Astrocyte (in vitro differentiated cells and primary cell): ENCODE data around the gene MAP4K2. TPM values are rescaled to one million over a fixed set of nuclear protein-coding genes. Genes with fewer than 3 reads are reported as not detected.

Source experiments
- DNase-seq: peaks from one replicate; pipeline ENCODE4 v3.0.0-alpha.2; 2010; ENCODE audit warnings: low read depth
- FAIRE-seq: peaks from 2 replicates; lab custom pipeline; 2011; peaks lifted over from hg19 to GRCh38; lab: Jason Lieb, UNC
- H2AFZ ChIP-seq: 2 replicates; pipeline ENCODE4 v1.6.0; 2012; ENCODE audit warnings: low read depth, low read length, inconsistent platforms
- H3K27ac ChIP-seq: 2 replicates; pipeline ENCODE4 v1.5.1; 2011; ENCODE audit warnings: low read depth, low read length, inconsistent platforms
- H3K27me3 ChIP-seq: 2 replicates; pipeline ENCODE4 v1.6.0; 2011; ENCODE audit warnings: low read length, inconsistent platforms; ENCODE audit not compliant: insufficient read depth
- H3K36me3 ChIP-seq: 2 replicates; pipeline ENCODE4 v1.5.1; 2011; ENCODE audit warnings: low read length, inconsistent platforms; ENCODE audit not compliant: insufficient read depth
- H3K4me1 ChIP-seq: 2 replicates; pipeline ENCODE4 v1.5.1; 2011; ENCODE audit warnings: low read length, inconsistent platforms; ENCODE audit not compliant: insufficient read depth
- H3K4me2 ChIP-seq: 2 replicates; pipeline ENCODE4 v1.6.0; 2012; ENCODE audit warnings: low read length, inconsistent platforms
- H3K4me3 ChIP-seq: 2 replicates; pipeline ENCODE4 v1.5.1; 2011; ENCODE audit warnings: low read depth, mild to moderate bottlenecking, low read length, inconsistent platforms; ENCODE audit not compliant: insufficient read depth
- H3K79me2 ChIP-seq: 2 replicates; pipeline ENCODE4 v1.6.0; 2012; ENCODE audit warnings: mild to moderate bottlenecking, low read length, inconsistent platforms; ENCODE audit not compliant: insufficient read depth
- H3K9ac ChIP-seq: 2 replicates; pipeline ENCODE4 v1.6.0; 2012; ENCODE audit warnings: mild to moderate bottlenecking, low read length, inconsistent platforms
- H3K9me3 ChIP-seq: 2 replicates; pipeline ENCODE4 v1.5.1; 2012; ENCODE audit warnings: low read depth, mild to moderate bottlenecking, low read length, inconsistent platforms; ENCODE audit not compliant: insufficient read depth
- H4K20me1 ChIP-seq: 2 replicates; pipeline ENCODE4 v1.6.0; 2012; ENCODE audit warnings: low read length, inconsistent platforms; ENCODE audit not compliant: insufficient read depth
- H3K27ac Mint-ChIP-seq: one replicate; pipeline ENCODE4 v1.8.0; 2021; ENCODE audit warnings: mild to moderate bottlenecking, mixed read lengths; ENCODE audit not compliant: unreplicated experiment
- H3K27me3 Mint-ChIP-seq: one replicate; pipeline ENCODE4 v1.8.0; 2021; ENCODE audit warnings: low read depth, mixed read lengths; ENCODE audit not compliant: unreplicated experiment
- H3K36me3 Mint-ChIP-seq: one replicate; pipeline ENCODE4 v1.8.0; 2021; ENCODE audit warnings: low read depth, mixed read lengths; ENCODE audit not compliant: unreplicated experiment
- H3K4me1 Mint-ChIP-seq: one replicate; pipeline ENCODE4 v1.8.0; 2021; ENCODE audit warnings: low read depth, mixed read lengths; ENCODE audit not compliant: unreplicated experiment
- H3K4me3 Mint-ChIP-seq: one replicate; pipeline ENCODE4 v1.8.0; 2021; ENCODE audit warnings: mild to moderate bottlenecking, moderate library complexity, mixed read lengths; ENCODE audit not compliant: unreplicated experiment
- H3K9me3 Mint-ChIP-seq: one replicate; pipeline ENCODE4 v1.8.0; 2021; ENCODE audit warnings: mild to moderate bottlenecking, mixed read lengths; ENCODE audit not compliant: unreplicated experiment
- CTCF ChIP-seq: IDR thresholded peaks from 2 replicates; pipeline ENCODE4 v1.5.1; 2011; ENCODE audit warnings: low read depth, mild to moderate bottlenecking, inconsistent platforms, low read length, moderate library complexity; ENCODE audit not compliant: insufficient read depth
- EZH2 ChIP-seq: IDR thresholded peaks from 2 replicates; pipeline ENCODE4 v1.6.1; 2012; ENCODE audit warnings: mild to moderate bottlenecking, low read length, inconsistent platforms; ENCODE audit not compliant: insufficient read depth
- total RNA-seq: library from RNA; stranded (reverse); gene quantifications from 2 replicates; pipeline ENCODE4 v1.2.1, GENCODE V29; 2021

Gene MAP4K2
- total RNA-seq, 1 donor from 2014 or later: 11.2 TPM

GRCh38 chr11:64842366-64842759 lies 39.3 kb upstream of the MAP4K2 start:
- no peak for DNase-seq
- Histone ChIP-seq H3K9me3 (no peaks in the 10 kb centered on the region), H4K20me1 (no peaks in the 10 kb centered on the region), H3K4me2 (no peak overlapping the region), H3K9ac (no peak overlapping the region), H3K36me3 (no peaks in the 10 kb centered on the region), H3K27me3 (no peaks in the 10 kb centered on the region), H2AFZ (no peak overlapping the region), H3K27ac (no peak overlapping the region), H3K79me2 (no peaks in the 10 kb centered on the region), H3K4me3 (no peak overlapping the region), H3K4me1 (peaks cover 5% of the 10 kb centered on the region)
- Mint-ChIP-seq H3K9me3 (no peaks in the 10 kb centered on the region), H3K4me1 (peaks cover 5% of the 10 kb centered on the region), H3K4me3 (no peak overlapping the region), H3K27me3 (peaks cover 2% of the 10 kb centered on the region), H3K27ac (peak overlapping the region; percentile 78), H3K36me3 (no peaks in the 10 kb centered on the region)
- no peak for FAIRE-seq
- TF ChIP-seq CTCF (no peak), EZH2 (no peak)

DNA sequence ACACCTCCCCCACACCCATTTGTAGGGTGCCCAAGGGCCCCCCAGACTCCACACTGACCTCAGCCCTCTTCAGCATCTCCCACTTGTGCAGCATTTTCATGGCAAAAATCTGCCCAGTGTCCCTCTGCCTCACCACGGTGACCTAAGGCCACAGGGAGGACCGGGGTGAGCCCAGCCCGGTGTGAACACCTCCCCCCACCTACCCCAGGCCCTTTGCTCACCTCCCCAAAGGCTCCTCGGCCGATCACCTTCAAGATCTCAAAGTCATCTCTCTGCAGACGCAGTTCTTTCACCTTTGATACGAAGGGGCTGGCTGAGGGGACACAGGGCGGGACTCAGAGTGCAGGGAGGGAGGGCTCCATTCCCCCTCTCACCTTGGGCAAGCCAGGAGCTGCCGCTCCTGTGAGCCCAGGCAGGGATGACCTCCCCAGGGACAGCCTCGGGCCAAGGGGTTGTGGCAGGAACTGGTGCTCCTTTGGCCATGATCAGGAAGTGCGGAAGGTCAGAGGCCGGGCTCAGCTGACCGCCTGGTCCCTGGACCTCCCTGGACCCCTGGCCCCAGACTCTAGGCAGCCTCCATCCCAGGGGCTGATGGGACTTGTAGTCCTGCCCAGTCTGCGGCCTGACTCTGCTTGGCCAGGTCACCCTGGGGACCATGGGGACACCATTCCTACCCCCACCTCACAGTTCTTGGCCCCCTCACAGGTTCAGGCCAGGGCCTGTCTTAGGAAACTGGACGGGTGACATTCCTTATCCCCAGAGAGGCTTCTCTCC lies 38.8 kb upstream of the MAP4K2 start:
- no peak overlapping the region for H3K27ac Mint-ChIP-seq
- Histone ChIP-seq H2AFZ (no peak overlapping the region), H3K9me3 (no peaks in the 10 kb centered on the region), H3K27me3 (no peaks in the 10 kb centered on the region), H3K4me2 (no peak overlapping the region), H3K79me2 (no peaks in the 10 kb centered on the region), H3K36me3 (no peaks in the 10 kb centered on the region), H3K27ac (no peak overlapping the region), H3K4me1 (peaks cover 5% of the 10 kb centered on the region), H3K9ac (no peak overlapping the region), H3K4me3 (no peak overlapping the region), H4K20me1 (no peaks in the 10 kb centered on the region)
- DNase-seq: no peak
- no peak for TF ChIP-seq CTCF
- H3K4me1 Mint-ChIP-seq: peaks cover 5% of the 10 kb centered on the region
- no peaks in the 10 kb centered on the region for H3K36me3 Mint-ChIP-seq
- FAIRE-seq: no peak
- no peak overlapping the region for H3K4me3 Mint-ChIP-seq
- no peaks in the 10 kb centered on the region for H3K9me3 Mint-ChIP-seq
- peaks cover 2% of the 10 kb centered on the region for H3K27me3 Mint-ChIP-seq
